Esophagus muscularis mucosa (tissue), 3 donors: ENCODE measurements around the gene KCNJ6.

Experiments
- CTCF ChIP-seq, 3 experiments: fragments of 200-600 bp in 2 of 3; fragments of 450-650 bp in 1 of 3; sonication (generic) in 2 of 3; IDR thresholded peaks; one replicate each; pipeline ENCODE4 v1.5.1; 2017 to 2019; ENCODE audit warnings: antibody characterized with exemption in 3 of 3, mild to moderate bottlenecking in 2 of 3, moderate library complexity in 1 of 3
- POLR2A ChIP-seq: fragments of 450-650 bp; IDR thresholded peaks from one replicate; pipeline ENCODE4 v1.6.1; 2017; ENCODE audit warnings: antibody characterized with exemption, moderate library complexity, mild to moderate bottlenecking, low read depth

GRCh38 chr21:37904856-37905255 is 11.4 kb downstream of the KCNJ6 start:
- TF ChIP-seq CTCF (IDR thresholded peaks at IDR 0.05): no peak
- no peak for TF ChIP-seq POLR2A
